HG03575 (cell line): ENCODE results near the gene ACO1.

Source experiments
- ATAC-seq: cut with Tn5 transposase; IDR thresholded peaks from one replicate; pipeline ENCODE4 v1.9.1; 2021; ENCODE audit not compliant: unreplicated experiment, insufficient number of reproducible peaks, low FRiP score; ENCODE audit errors: extremely low read depth

ACO1 gene

DNA sequence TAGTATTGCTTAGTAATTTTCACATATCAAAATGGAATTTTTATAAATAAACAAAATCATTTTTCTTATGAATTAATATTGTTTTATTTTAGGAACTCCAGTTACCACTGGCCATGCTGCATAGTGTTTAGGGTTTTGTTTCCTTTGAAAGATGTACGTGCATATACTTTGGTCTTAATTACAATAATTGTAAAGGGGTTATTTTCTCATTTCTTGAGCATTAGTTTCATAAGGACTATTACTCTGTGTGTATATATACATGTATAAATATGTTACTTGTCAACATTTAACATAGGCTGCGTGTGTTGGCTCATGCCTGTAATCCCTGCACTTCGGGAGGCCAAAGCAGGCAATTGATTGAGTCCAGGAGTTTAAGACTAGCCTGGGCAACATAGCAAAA lies 21.6 kb downstream of the ACO1 start:
- no peak for ATAC-seq

DNA sequence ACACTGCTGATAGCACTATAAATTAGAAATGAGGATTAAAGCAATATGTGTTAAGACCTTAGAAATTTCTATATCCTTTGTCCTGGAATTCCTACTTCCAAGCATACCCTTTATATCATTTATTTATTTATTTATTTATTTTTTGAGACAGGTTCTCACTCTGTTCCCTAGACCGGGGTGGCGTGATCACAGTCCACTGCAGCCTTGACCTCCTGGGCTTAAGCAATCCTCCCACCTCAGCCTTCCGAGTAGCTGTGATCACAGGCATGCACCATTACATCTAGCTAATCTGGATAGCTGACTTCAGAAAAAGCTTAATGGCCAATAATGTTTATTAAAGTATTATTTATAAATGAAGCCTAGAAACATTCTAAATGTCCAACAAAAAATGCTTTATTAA lies 27.3 kb downstream of the ACO1 start:
- ATAC-seq, result no peak

GRCh38 chr9:32412440-32412839 lies 28.0 kb downstream of the ACO1 start:
- ATAC-seq, result no peak

DNA sequence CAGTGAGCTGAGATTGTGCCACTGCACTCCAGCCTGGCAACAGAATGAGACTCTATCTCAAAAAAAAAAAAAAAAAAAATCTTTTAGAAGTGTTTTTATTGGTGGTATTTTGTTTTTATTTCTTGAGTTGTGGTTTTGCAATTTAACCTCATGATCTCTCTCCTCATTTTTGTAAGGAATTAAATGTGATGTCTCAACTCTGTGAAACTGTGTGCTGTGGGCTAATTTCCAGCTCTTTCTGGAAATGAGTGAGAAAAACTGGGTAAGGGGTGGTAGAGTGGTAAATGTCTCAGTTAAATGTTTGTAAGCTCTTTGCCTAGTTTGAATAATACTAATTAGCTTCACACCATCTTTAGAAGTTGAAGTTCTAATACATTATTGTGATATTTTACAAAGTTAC lies 29.0 kb downstream of the ACO1 start:
- ATAC-seq, result no peak

GRCh38 chr9:32414856-32415255 lies 30.4 kb downstream of the ACO1 start:
- no peak for ATAC-seq

- no peak for ATAC-seq
Measured at GRCh38 chr9:32419921-32420320, 35.5 kb downstream of the ACO1 start.

- no peak for ATAC-seq
Measured at GRCh38 chr9:32422237-32422806, 37.9 kb downstream of the ACO1 start.

- no peak for ATAC-seq
Measured at GRCh38 chr9:32423371-32423770, 38.9 kb downstream of the ACO1 start.

GRCh38 chr9:32424616-32425015 lies 40.2 kb downstream of the ACO1 start:
- ATAC-seq, result no peak

- ATAC-seq, result no peak
Measured at GRCh38 chr9:32426278-32426939, 42.0 kb downstream of the ACO1 start.

GRCh38 chr9:32427111-32427873 lies 42.8 kb downstream of the ACO1 start:
- no peak for ATAC-seq

GRCh38 chr9:32430720-32431119 lies 46.3 kb downstream of the ACO1 start:
- no peak for ATAC-seq

GRCh38 chr9:32431196-32431595 lies 46.8 kb downstream of the ACO1 start:
- no peak for ATAC-seq

DNA sequence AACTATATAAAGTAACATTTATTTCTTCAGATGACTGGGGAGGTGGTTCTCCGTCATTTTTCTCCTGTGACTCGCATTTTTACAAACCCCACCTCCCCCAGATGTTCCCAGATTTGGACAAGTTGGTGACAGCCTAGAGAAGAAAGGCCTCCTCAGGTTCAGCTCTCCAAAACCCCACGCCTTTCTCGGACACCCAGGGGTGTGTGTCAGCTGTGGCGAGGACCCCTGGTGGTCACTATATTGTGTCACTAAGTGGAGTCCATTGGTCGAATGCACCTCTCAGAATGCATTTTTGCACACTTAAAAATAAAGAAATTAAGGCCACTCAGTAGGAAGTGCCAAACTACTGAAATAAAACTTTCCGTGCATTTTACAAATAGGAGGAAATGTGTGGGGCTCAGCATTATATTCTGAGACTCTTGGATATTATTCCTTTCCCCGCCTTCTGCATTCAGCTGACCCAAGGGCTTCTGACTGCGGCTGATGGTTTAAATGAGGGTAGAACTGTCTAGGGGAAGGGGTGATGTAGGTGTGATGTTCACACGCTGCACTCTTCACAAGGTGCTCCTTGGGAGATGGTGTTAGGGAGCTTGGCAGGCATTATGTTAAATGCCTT lies 47.6 kb downstream of the ACO1 start:
- no peak for ATAC-seq

DNA sequence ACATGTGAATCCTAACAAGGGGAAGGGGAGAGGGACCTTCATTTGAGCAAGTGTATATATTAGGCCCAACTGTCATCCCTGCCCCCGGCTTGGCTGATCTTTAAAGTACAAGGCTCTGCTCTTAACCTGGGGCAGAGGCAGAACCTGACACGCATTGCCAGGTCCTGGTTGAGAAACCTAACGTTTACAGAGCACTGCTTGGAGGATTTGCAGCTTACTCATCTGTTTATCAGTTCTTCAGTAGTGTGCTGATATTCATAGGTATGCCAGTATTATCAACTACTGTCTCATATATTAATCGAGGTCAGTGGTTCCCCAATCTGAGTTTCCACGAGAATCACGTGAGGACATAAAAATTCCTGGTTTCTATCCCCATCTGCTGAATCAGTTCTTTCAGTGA lies 50.4 kb downstream of the ACO1 start:
- ATAC-seq, result no peak

- ATAC-seq, result no peak
Measured at GRCh38 chr9:32441678-32442077, 57.2 kb downstream of the ACO1 start.

- no peak for ATAC-seq
Measured at GRCh38 chr9:32442433-32442832, 58.0 kb downstream of the ACO1 start.

- ATAC-seq, result no peak
Measured at GRCh38 chr9:32449969-32450368, 65.5 kb downstream of the ACO1 start.

DNA sequence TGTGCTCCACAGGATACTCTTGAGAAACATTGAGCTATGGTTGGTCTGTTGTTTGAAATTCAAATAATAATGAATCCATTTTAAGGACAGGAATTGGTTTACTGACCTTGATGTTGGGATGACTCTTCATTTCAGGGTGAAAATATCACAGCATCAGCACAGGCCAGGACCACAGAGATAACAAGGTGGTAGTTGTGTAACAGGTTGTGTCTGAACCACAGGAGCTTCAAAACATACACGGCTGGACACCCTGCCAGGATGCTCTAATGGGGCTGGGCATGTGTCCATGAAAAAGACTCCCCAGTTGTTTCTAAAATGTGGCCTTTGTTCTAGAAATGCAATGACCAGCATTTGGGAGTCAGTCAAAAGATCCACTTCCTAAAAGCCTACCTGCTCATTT lies 69.8 kb downstream of the ACO1 start:
- no peak for ATAC-seq

- no peak for ATAC-seq
Measured at GRCh38 chr9:32455738-32456137, 71.3 kb downstream of the ACO1 start.
